GM12874 (cell line): ENCODE results near the gene UNCX.

ENCODE experiments used
- CTCF ChIP-seq: IDR thresholded peaks from 2 replicates; pipeline ENCODE4 v1.5.1; 2011; ENCODE audit warnings: low read depth, mild to moderate bottlenecking, control low read depth, low read length, moderate library complexity; ENCODE audit not compliant: insufficient read depth

UNCX gene

DNA sequence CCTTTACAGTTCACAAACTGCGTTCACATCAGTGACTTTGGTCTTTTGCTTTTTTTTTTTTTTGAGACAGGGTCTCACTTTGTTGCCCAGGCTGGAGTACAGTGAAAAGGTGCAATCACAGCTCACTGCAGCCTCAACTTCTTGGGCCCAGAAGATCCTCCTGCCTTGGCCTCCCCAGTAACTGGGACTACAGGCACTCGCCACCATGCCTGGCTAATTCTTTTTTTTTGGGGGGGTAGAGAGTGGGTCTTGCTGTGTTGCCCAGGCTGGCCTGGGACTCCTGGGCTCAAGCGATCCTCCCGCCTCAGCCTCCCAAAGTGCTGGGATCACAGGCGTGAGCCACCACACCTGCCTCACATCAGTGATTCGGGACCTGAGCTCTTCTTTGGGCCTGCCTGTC, 35.7 kb upstream of the UNCX start:
- no peak for TF ChIP-seq CTCF

DNA sequence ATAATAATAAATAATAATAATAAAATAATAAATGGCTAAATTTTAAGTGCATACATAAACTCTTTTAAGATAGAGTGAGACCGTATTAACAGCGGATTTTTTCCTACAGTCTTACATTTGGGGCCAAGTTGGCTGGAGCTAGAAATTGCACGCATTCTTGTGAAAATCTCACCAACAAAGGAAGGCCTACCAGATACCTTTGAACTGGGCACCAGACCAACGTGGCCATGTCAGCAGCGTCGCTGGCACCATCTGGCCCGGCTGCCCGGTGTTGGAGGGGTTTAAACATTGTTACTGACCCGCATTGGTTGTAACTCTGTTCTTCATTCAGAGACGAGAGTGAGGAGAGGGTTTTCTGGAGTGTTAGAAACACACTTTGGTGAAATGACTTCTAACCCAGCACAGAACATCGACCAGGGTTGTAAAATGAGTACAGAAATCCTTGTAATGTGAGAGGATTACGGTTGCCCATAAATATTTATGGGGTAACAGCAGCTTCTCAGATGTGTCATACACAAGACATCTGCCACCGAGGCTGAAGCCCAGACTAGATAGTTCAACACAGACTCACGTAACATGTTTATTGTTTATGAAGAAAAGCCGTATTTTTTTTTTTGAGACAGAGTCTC, 34.6 kb upstream of the UNCX start:
- TF ChIP-seq CTCF = no peak

GRCh38 chr7:1200045-1200444, 32.6 kb upstream of the UNCX start:
- TF ChIP-seq CTCF = no peak

DNA sequence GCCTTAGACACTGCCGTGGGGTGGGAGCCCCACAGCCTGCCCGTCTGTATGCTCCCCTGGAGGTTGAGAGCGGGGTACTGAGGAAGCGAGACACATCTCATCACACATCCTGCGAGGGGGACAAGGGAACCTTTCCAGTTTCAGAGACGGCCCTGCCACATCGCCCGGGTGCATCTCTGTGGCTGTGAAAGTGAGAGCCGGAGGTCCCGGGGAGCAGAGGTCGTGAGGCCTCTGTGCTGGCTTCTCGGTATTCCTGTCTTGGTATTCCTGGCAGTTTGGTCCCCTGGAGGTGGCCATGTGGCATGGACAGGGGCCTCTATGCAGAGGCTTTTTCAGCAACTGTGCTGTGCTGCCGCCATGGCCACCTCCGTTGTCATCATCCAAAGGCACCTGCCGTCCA, 30.8 kb upstream of the UNCX start:
- TF ChIP-seq CTCF = no peak

GRCh38 chr7:1204460-1205140, 28.1 kb upstream of the UNCX start:
- TF ChIP-seq CTCF = no peak

DNA sequence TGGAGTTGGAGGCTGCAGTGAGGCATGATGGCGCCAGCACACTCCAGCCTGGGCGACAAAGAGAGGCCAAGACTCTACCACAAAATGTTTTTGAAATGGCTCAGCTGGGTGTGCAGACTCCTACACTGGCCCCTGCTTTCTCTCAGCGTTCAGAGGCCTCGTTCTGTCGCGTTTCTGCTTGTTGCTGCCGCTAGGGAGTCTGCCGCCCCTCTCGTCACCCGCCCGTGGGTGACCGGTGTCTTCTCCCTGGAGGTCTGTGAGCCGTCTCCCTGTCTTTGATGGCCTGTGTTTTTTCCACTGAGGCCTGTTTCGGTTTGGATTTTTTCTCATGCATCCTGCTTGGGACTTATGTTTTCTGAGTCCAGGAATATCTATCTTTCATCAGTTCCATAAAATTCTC, 23.6 kb upstream of the UNCX start:
- TF ChIP-seq CTCF = no peak

- TF ChIP-seq CTCF = no peak
These were observed 22.2 kb upstream of the UNCX start for GRCh38 chr7:1210321-1210978.
